ENCODE results near the gene ABHD17B. TPM values are rescaled to one million over a fixed set of nuclear protein-coding genes. Genes with fewer than 3 reads are reported as not detected.

Gene ABHD17B
- total and polyA plus RNA-seq, 10 of the 15 experiments (the other 5 are each of a cell fraction or from before 2014, with no cell fraction given) = 3.5 to 21.4 (median 16.6) TPM

DNA sequence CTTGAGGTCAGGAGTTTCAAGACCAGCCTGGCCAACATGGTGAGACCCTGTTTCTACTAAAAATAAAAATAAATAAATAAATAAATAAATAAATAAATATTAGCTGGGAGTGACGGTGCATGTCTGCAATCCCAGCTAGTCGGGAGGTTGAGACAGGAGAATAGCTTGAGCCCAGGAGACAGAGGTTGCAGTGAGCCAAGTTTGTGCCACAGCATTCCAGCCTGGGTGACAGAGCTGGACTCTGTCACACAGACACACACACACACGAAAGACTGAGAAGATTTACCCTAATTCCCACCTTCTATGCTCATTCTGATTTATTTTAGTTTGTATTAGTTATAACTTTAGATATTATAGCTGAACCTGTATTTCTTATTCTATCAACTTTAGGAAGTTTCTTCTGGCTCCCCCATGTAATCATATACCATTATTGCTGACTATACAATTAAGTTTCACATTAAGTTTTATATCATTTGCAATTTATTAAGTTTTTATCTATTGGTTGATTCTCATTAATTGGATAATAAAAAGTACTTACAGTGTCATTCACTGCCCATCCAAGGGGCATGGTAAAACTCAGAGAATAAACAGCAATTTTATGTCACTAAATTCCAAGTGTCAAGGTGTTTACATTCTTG lies 20.8 kb downstream of the ABHD17B start:
- WGBS (ENCODE audit: insufficient coverage, insufficient replicate concordance, low lambda C conversion rate, missing lambda C conversion rate) = 97% methylated on average over 3 of the region's 3 CpGs
- H3K9ac ChIP-seq (ENCODE audit: control insufficient read depth, insufficient read depth, low read length) = no peak overlapping the region
- peaks cover 53% of the 10 kb centered on the region for H3K79me2 ChIP-seq (ENCODE audit: control insufficient read depth, insufficient read depth, low read length)
- H3K4me1 ChIP-seq (ENCODE audit: control insufficient read depth, insufficient read depth, low read length) = peaks cover 4% of the 10 kb centered on the region
- H3K27ac ChIP-seq (ENCODE audit: control insufficient read depth, insufficient read depth) = no peak overlapping the region
- ChIA-PET POLR2A (interaction anchor here (1.4 kb wide), 1 partner anchor 21 kb away, joined by 5 read pairs; the partner anchor contains the start of genes ABHD17B and C9orf85), CTCF (interaction anchor here (0.5 to 1.1 kb wide), 3 partner anchors 12 to 71 kb away, joined by 3 to 4 read pairs (median 3); partner anchors contain the start of gene ABHD17B), RAD21 (ENCODE audit: unreplicated experiment) (interaction anchor here (1.3 to 1.4 kb wide), 2 partner anchors 8 to 135 kb away, joined by 3 to 4 read pairs; no protein-coding TSS in a partner anchor), SMC1A (ENCODE audit: uncharacterized antibody, unreplicated experiment) (interaction anchor here (1.0 to 2.5 kb wide), 6 partner anchors 9 to 382 kb away, joined by 3 to 9 read pairs (median 5); partner anchors contain the start of genes ABHD17B and C9orf85)
- H2AFZ ChIP-seq (ENCODE audit: control insufficient read depth, low read depth, low read length) = no peak overlapping the region
- BruUV-seq (replicated peaks) = no TSS peak
- no peak overlapping the region for H3K4me2 ChIP-seq (ENCODE audit: control insufficient read depth, insufficient read depth)
- in situ Hi-C loops (cut with MboI) (no loop called here), intact Hi-C loops (cut with micrococcal nuclease; ENCODE audit: unreplicated experiment) (no loop called here)
- TF ChIP-seq RUNX3 (IDR thresholded peaks at IDR 0.05; ENCODE audit: low read length) (no peak), SREBF2 (IDR thresholded peaks at IDR 0.05; ENCODE audit: low read length) (no peak), TAF1 (IDR thresholded peaks at IDR 0.05; ENCODE audit: borderline replicate concordance, low read depth, low read length) (no peak)
- FAIRE-seq (no peak), ATAC-seq (no peak), DNase-seq (ENCODE audit: low read depth, low spot score) (no peak)
- no peak overlapping the region for H3K4me3 ChIP-seq
- no peaks in the 10 kb centered on the region; the same call in 1 of the 3 replicates for H3K9me3 ChIP-seq (replicated peaks; ENCODE audit: control insufficient read depth, insufficient read depth, low read length)
- H3K27me3 ChIP-seq (replicated peaks in 1 of 2; ENCODE audit: control insufficient read depth in 2 of 2, insufficient read depth in 2 of 2, low read length in 1 of 2) = no peaks in the 10 kb centered on the region
- H4K20me1 ChIP-seq (ENCODE audit: control insufficient read depth, insufficient read depth) = no peaks in the 10 kb centered on the region
- H3K36me3 ChIP-seq (ENCODE audit: control insufficient read depth in 2 of 2, insufficient read depth in 2 of 2, low read length in 1 of 2) = peaks cover 0 to 4% of the 10 kb centered on the region in 2 experiments; a peak in 1 of 4 replicates

DNA sequence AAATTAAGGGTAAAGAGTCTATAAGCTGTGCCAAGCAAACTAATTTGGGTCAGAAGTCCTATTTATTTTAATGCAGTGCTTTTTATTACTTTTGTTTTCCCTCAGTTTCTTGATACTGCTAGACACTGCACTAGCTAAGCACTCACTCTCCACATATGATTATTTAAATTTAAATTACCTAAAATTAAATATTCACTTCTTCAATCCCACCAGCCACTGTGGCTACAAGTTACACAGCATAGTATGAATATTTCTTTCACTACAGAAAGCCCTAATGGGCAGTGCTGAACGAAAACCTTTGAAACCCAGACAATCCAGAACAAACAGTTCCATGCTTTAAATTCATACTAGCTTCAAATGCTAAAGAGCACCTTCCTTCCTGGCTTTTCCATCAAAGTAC lies 23.6 kb downstream of the ABHD17B start:
- Histone ChIP-seq H3K36me3 (ENCODE audit: control insufficient read depth in 2 of 2, insufficient read depth in 2 of 2, low read length in 1 of 2) (peaks cover 0 to 4% of the 10 kb centered on the region in 2 experiments; a peak in 2 of 4 replicates), H3K27me3 (replicated peaks in 1 of 2; ENCODE audit: control insufficient read depth in 2 of 2, insufficient read depth in 2 of 2, low read length in 1 of 2) (no peaks in the 10 kb centered on the region), H3K4me1 (ENCODE audit: control insufficient read depth, insufficient read depth, low read length) (no peaks in the 10 kb centered on the region), H2AFZ (ENCODE audit: control insufficient read depth, low read depth, low read length) (no peak overlapping the region), H3K79me2 (ENCODE audit: control insufficient read depth, insufficient read depth, low read length) (peaks cover 32% of the 10 kb centered on the region), H3K9me3 (replicated peaks; ENCODE audit: control insufficient read depth, insufficient read depth, low read length) (peaks cover 7% of the 10 kb centered on the region), H3K4me3 (no peak overlapping the region), H4K20me1 (ENCODE audit: control insufficient read depth, insufficient read depth) (no peaks in the 10 kb centered on the region), H3K4me2 (ENCODE audit: control insufficient read depth, insufficient read depth) (no peak overlapping the region), H3K9ac (ENCODE audit: control insufficient read depth, insufficient read depth, low read length) (no peak overlapping the region), H3K27ac (ENCODE audit: control insufficient read depth, insufficient read depth) (no peak overlapping the region)
- intact Hi-C loops (cut with micrococcal nuclease; ENCODE audit: unreplicated experiment) = no loop called here
- no peak for DNase-seq (ENCODE audit: low read depth, low spot score)
- no peak for FAIRE-seq
- BruUV-seq (replicated peaks) = no TSS peak
- 95% methylated on average over 1 of the region's 1 CpG for WGBS (ENCODE audit: insufficient coverage, insufficient replicate concordance, low lambda C conversion rate, missing lambda C conversion rate)
- ChIA-PET POLR2A (no interaction called here), RAD21 (ENCODE audit: unreplicated experiment) (interaction anchor here (1.5 to 1.6 kb wide), 3 partner anchors 13 to 24 kb away, joined by 3 to 4 read pairs (median 4); partner anchors contain the start of genes ABHD17B and C9orf85), SMC1A (ENCODE audit: uncharacterized antibody, unreplicated experiment) (interaction anchor here (0.6 to 2.8 kb wide), 10 partner anchors 9 to 137 kb away, joined by 3 to 15 read pairs (median 4); no protein-coding TSS in a partner anchor), CTCF (interaction anchor here (0.9 to 2.2 kb wide), 4 partner anchors 8 to 138 kb away, joined by 3 to 10 read pairs (median 4); partner anchors contain the start of genes ABHD17B and C9orf85)
- in situ Hi-C loops (cut with MboI) = no loop called here
- ATAC-seq = no peak
- TF ChIP-seq BHLHE40 (IDR thresholded peaks at IDR 0.05; ENCODE audit: borderline replicate concordance in 1 of 2, low read depth in 2 of 2, low read length in 1 of 2) (no peak), ZNF622 (IDR thresholded peaks at IDR 0.05) (no peak), MTA3 (IDR thresholded peaks at IDR 0.05; ENCODE audit: borderline replicate concordance, low read length) (no peak)
- TF ChIP-seq, protein P1, sequence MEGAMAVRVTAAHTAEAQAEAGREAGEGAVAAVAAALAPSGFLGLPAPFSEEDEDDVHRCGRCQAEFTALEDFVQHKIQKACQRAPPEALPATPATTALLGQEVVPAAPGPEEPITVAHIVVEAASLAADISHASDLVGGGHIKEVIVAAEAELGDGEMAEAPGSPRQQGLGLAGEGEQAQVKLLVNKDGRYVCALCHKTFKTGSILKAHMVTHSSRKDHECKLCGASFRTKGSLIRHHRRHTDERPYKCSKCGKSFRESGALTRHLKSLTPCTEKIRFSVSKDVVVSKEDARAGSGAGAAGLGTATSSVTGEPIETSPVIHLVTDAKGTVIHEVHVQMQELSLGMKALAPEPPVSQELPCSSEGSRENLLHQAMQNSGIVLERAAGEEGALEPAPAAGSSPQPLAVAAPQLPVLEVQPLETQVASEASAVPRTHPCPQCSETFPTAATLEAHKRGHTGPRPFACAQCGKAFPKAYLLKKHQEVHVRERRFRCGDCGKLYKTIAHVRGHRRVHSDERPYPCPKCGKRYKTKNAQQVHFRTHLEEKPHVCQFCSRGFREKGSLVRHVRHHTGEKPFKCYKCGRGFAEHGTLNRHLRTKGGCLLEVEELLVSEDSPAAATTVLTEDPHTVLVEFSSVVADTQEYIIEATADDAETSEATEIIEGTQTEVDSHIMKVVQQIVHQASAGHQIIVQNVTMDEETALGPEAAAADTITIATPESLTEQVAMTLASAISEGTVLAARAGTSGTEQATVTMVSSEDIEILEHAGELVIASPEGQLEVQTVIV (IDR thresholded peaks at IDR 0.05; ENCODE audit: borderline replicate concordance, partially characterized antibody) = no peak
